Parathyroid adenoma (tissue), 2 donors: Measurements from ENCODE around the gene OGG1.

Experiments
- H2AFZ ChIP-seq: fragments of 300-600 bp; sonication (generic); one replicate; pipeline ENCODE4 v1.7.0; 2017; ENCODE audit warnings: antibody characterized with exemption, mild to moderate bottlenecking
- H3K27ac ChIP-seq: fragments of 300-600 bp; sonication (generic); one replicate; pipeline ENCODE4 v1.7.0; 2017
- H3K27me3 ChIP-seq: fragments of 300-600 bp; sonication (generic); one replicate; pipeline ENCODE4 v1.7.0; 2017; ENCODE audit warnings: low read length; ENCODE audit not compliant: control insufficient read depth, insufficient read depth
- H3K36me3 ChIP-seq: fragments of 300-600 bp; sonication (generic); one replicate; pipeline ENCODE4 v1.7.0; 2017; ENCODE audit warnings: low read length; ENCODE audit not compliant: control insufficient read depth, insufficient read depth
- H3K4me1 ChIP-seq: fragments of 300-600 bp; sonication (generic); one replicate; pipeline ENCODE4 v1.7.0; 2017; ENCODE audit warnings: control low read depth
- H3K4me2 ChIP-seq: fragments of 300-600 bp; sonication (generic); one replicate; pipeline ENCODE4 v1.7.0; 2017; ENCODE audit warnings: low read length
- H3K4me3 ChIP-seq: fragments of 300-600 bp; sonication (generic); one replicate; pipeline ENCODE4 v1.7.0; 2017; ENCODE audit warnings: low read depth, low read length
- H3K79me2 ChIP-seq: fragments of 300-600 bp; sonication (generic); one replicate; pipeline ENCODE4 v1.7.0; 2017; ENCODE audit warnings: control low read depth
- H3K9ac ChIP-seq: fragments of 300-600 bp; sonication (generic); one replicate; pipeline ENCODE4 v1.7.0; 2017; ENCODE audit warnings: mild to moderate bottlenecking
- H3K9me3 ChIP-seq: fragments of 300-600 bp; sonication (generic); one replicate; pipeline ENCODE4 v1.7.0; 2017; ENCODE audit warnings: low read length; ENCODE audit not compliant: control insufficient read depth
- TF ChIP-seq, protein P1 (sequence below): fragments of 300-600 bp; sonication (generic); IDR thresholded peaks from one replicate; pipeline ENCODE4 v1.7.0; 2017; ENCODE audit warnings: antibody characterized with exemption, mild to moderate bottlenecking
- donor health status: primary hyperparathyroidism.

Gene OGG1

DNA sequence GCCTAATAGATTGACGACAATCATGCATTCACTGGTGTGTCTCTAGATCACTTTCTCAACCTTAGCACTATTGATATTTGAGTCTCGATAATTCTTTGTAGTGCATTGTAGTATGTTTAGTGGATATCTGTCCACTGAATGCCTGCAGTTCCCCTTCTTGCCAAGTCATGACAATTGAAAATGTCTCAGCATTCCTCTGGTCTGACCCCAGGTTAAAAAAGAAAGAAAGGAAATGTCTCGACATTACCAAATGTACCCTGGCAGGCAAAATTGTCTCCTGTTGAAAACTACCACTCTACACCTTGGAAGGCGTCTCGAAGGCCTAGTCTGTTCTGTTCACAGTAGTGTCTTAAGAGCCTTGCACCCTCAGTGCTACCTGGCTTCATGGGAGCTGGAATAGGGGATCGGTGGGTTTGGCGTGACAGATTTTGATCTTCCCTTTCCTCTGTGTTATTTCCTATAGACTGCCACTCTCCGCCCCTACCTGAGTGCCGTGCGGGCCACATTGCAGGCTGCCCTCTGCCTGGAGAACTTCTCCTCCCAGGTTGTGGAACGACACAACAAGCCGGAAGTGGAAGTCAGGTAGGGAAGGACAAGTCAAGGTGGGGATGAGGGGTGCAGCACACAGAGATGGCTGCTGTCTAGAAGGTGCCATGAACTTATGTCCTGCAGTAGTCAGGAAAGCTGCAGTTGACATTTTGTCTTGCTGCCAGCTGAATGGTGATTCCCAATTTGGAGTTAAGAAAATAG lies 47.6 kb downstream of the OGG1 start:
- no peaks in the 10 kb centered on the region for H3K9me3 ChIP-seq
- H2AFZ ChIP-seq = no peak overlapping the region
- no peaks in the 10 kb centered on the region for H3K27me3 ChIP-seq
- no peak overlapping the region for H3K9ac ChIP-seq
- no peak overlapping the region for H3K4me3 ChIP-seq
- TF ChIP-seq, protein P1, sequence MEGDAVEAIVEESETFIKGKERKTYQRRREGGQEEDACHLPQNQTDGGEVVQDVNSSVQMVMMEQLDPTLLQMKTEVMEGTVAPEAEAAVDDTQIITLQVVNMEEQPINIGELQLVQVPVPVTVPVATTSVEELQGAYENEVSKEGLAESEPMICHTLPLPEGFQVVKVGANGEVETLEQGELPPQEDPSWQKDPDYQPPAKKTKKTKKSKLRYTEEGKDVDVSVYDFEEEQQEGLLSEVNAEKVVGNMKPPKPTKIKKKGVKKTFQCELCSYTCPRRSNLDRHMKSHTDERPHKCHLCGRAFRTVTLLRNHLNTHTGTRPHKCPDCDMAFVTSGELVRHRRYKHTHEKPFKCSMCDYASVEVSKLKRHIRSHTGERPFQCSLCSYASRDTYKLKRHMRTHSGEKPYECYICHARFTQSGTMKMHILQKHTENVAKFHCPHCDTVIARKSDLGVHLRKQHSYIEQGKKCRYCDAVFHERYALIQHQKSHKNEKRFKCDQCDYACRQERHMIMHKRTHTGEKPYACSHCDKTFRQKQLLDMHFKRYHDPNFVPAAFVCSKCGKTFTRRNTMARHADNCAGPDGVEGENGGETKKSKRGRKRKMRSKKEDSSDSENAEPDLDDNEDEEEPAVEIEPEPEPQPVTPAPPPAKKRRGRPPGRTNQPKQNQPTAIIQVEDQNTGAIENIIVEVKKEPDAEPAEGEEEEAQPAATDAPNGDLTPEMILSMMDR = no peak
- H3K27ac ChIP-seq = no peak overlapping the region
- H3K4me1 ChIP-seq = peaks cover 10% of the 10 kb centered on the region
- H3K36me3 ChIP-seq = no peaks in the 10 kb centered on the region
- no peak overlapping the region for H3K4me2 ChIP-seq
- H3K79me2 ChIP-seq = peaks cover 45% of the 10 kb centered on the region

DNA sequence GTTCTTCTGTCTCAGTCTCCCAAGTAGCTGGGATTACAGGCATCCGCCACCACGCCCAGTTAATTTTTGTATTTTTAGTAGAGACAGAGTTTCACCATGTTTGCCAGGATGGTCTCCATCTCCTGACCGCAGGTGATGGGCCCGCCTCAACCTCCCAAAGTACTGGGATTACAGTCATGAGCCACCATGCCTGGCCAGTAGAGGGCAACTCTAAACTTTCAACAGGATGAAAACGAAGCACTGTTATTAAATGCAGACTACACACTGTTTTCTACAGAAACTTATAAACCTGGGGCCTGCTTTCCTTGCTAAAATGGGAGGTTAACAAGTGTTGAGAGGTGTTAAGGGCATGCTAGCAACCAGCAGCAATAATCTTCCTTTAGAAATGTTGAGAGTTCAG lies 50.8 kb downstream of the OGG1 start:
- no peaks in the 10 kb centered on the region for H3K27me3 ChIP-seq
- H3K4me3 ChIP-seq = no peak overlapping the region
- peaks cover 25% of the 10 kb centered on the region for H3K79me2 ChIP-seq
- no peaks in the 10 kb centered on the region for H3K4me1 ChIP-seq
- H3K4me2 ChIP-seq = no peak overlapping the region
- no peaks in the 10 kb centered on the region for H3K9me3 ChIP-seq
- H2AFZ ChIP-seq = no peak overlapping the region
- no peaks in the 10 kb centered on the region for H3K36me3 ChIP-seq
- H3K27ac ChIP-seq = no peak overlapping the region
- TF ChIP-seq, protein P1 = no peak
- H3K9ac ChIP-seq = no peak overlapping the region

DNA sequence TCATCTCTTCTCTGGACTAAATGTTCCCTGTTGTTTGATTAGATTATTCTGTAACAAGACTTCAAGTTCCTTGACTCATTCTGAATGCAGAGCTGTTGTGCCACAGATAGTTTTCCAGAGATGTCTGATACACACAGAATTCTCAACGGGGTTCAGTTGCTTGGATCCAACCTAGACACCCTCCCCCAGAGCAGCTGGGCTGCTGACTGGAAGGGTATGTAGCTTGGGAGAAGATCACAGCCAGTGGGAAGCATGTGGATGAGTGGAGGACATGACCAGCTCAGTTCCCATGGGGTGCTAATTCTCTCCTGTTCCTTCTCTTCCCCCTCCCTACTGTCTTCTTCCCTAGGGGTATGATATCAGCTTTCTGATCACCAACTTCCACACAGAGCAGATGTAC lies 53.7 kb downstream of the OGG1 start:
- no peaks in the 10 kb centered on the region for H3K27me3 ChIP-seq
- no peak overlapping the region for H2AFZ ChIP-seq
- no peaks in the 10 kb centered on the region for H3K4me1 ChIP-seq
- H3K4me3 ChIP-seq = no peak overlapping the region
- peaks cover 5% of the 10 kb centered on the region for H3K79me2 ChIP-seq
- no peak overlapping the region for H3K9ac ChIP-seq
- no peak overlapping the region for H3K27ac ChIP-seq
- no peaks in the 10 kb centered on the region for H3K9me3 ChIP-seq
- no peaks in the 10 kb centered on the region for H3K36me3 ChIP-seq
- no peak overlapping the region for H3K4me2 ChIP-seq
- TF ChIP-seq, protein P1 = no peak

DNA sequence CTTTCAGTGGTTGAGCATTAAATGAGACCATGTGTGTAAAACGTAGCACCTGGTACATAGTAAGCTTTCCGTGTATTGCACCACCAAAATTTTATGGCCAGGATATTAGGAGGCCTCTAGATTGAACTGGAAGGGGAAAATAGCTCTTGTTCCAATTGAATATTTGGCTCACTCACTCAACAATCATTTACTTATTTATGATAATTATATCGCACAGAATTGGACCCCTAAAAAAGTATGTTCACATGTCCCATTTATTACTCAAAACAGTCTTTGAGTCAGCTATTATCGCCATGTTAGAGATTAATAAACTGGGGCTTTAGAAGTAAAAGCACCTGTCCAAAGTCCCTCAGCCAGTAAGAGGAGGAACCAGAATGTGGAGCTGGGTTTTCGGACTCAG lies 55.2 kb downstream of the OGG1 start:
- TF ChIP-seq, protein P1 = no peak
- peaks cover 2% of the 10 kb centered on the region for H3K4me1 ChIP-seq
- no peak overlapping the region for H3K27ac ChIP-seq
- H3K4me3 ChIP-seq = no peak overlapping the region
- no peaks in the 10 kb centered on the region for H3K9me3 ChIP-seq
- H3K27me3 ChIP-seq = no peaks in the 10 kb centered on the region
- no peak overlapping the region for H2AFZ ChIP-seq
- no peaks in the 10 kb centered on the region for H3K36me3 ChIP-seq
- peaks cover 2% of the 10 kb centered on the region for H3K79me2 ChIP-seq
- no peak overlapping the region for H3K4me2 ChIP-seq
- H3K9ac ChIP-seq = no peak overlapping the region

DNA sequence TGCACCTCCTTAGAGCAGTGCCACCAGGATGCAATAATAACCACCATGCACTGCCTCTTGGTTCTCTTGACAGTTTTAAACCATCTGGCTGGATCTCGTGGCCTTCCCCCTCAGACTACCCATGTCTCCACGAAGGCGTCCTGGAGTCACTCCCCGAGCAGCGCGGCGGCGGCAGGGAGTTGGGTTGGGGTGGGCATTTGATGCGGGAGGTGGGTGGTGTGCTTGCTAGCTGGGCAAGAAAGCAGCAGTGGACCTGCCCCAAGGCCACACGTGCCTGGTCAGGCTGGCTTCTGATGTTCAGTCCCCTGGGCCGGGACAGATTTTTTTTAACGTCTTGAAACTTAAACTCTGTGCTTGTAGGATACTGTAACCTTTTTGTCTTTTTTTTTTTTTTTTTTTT lies 56.4 kb downstream of the OGG1 start:
- Histone ChIP-seq H3K9me3 (no peaks in the 10 kb centered on the region), H3K27ac (no peak overlapping the region), H2AFZ (no peak overlapping the region), H3K4me3 (no peak overlapping the region), H3K79me2 (peaks cover 2% of the 10 kb centered on the region), H3K9ac (no peak overlapping the region), H3K4me1 (peaks cover 6% of the 10 kb centered on the region), H3K36me3 (no peaks in the 10 kb centered on the region), H3K4me2 (no peak overlapping the region), H3K27me3 (no peaks in the 10 kb centered on the region)
- TF ChIP-seq, protein P1 = no peak
